HEK293 (cell line): ENCODE measurements around the gene SDHAF1.

ENCODE experiments used
- CTCF ChIA-PET: fragments of 350-600 bp; formaldehyde crosslinking; extraction: SDS; loops from one replicate; lab custom pipeline; 2021; ENCODE audit warnings: antibody characterized with exemption; lab: Yijun Ruan, JAX
- POLR2A ChIA-PET: fragments of 300-600 bp; formaldehyde crosslinking; extraction: SDS; loops from one replicate; lab custom pipeline; 2020; ENCODE audit warnings: antibody characterized with exemption, inconsistent platforms; lab: Yijun Ruan, JAX
- H3K27ac ChIP-seq: fragments of 200-500 bp; sonication (Bioruptor generic); 2 replicates; pipeline ENCODE4 v1.5.1; 2014; ENCODE audit warnings: low read depth, low read length, control low read depth, inconsistent platforms; ENCODE audit errors: extremely low read depth
- H3K36me3 ChIP-seq, 2 experiments: fragments of 200-500 bp in 1 of 2; sonication (Bioruptor generic) in 1 of 2; 1 replicate in 1 of 2; 2 replicates in 1 of 2; pipeline ENCODE4 v1.5.1; 2014 to 2017; ENCODE audit warnings: inconsistent platforms in 2 of 2, low read length in 2 of 2; ENCODE audit not compliant: control insufficient read depth in 2 of 2, insufficient read depth in 1 of 2
- H3K4me1 ChIP-seq: fragments of 200-500 bp; sonication (Bioruptor generic); 2 replicates; pipeline ENCODE4 v1.5.1; 2014; ENCODE audit warnings: mild to moderate bottlenecking, low read length, inconsistent platforms; ENCODE audit not compliant: control insufficient read depth, insufficient read depth
- H3K4me3 ChIP-seq: 2 replicates; pipeline ENCODE4 v1.5.1; 2011; ENCODE audit warnings: low read depth, mild to moderate bottlenecking, control low read depth, low read length, moderate library complexity
- H3K9me3 ChIP-seq: fragments of 200-500 bp; sonication (Bioruptor generic); 2 replicates; pipeline ENCODE4 v1.5.1; 2014; ENCODE audit warnings: low read depth, low read length, inconsistent platforms; ENCODE audit not compliant: control insufficient read depth, insufficient read depth
- BCL6B ChIP-seq: fragments of 450-650 bp; formaldehyde crosslinking; IDR thresholded peaks from 2 replicates; pipeline ENCODE4 v1.5.1; 2017; ENCODE audit warnings: missing biosample characterization, missing genetic modification characterization
- IKZF3 ChIP-seq: fragments of 450-650 bp; IDR thresholded peaks from 2 replicates; pipeline ENCODE4 v1.5.0; 2018; ENCODE audit warnings: missing biosample characterization, mild to moderate bottlenecking, missing genetic modification characterization, moderate library complexity
- REPIN1 ChIP-seq: fragments of 450-650 bp; formaldehyde crosslinking; IDR thresholded peaks from 2 replicates; pipeline ENCODE4 v1.5.1; 2017; ENCODE audit warnings: missing biosample characterization, missing genetic modification characterization, low read depth
- ZBTB20 ChIP-seq: fragments of 450-650 bp; formaldehyde crosslinking; IDR thresholded peaks from 2 replicates; pipeline ENCODE4 v1.5.1; 2016; ENCODE audit warnings: missing biosample characterization, missing genetic modification characterization
- ZBTB21 ChIP-seq: fragments of 450-650 bp; formaldehyde crosslinking; IDR thresholded peaks from 2 replicates; pipeline ENCODE4 v1.5.1; 2017; ENCODE audit warnings: missing biosample characterization, missing genetic modification characterization
- ZBTB7A ChIP-seq: fragments of 450-650 bp; formaldehyde crosslinking; IDR thresholded peaks from 2 replicates; pipeline ENCODE4 v1.5.1; 2016; ENCODE audit warnings: low read depth, missing biosample characterization, missing genetic modification characterization
- ZBTB8A ChIP-seq: fragments of 450-650 bp; formaldehyde crosslinking; IDR thresholded peaks from 2 replicates; pipeline ENCODE4 v1.5.1; 2016; ENCODE audit warnings: missing biosample characterization, missing genetic modification characterization
- ZFHX2 ChIP-seq: fragments of 450-650 bp; formaldehyde crosslinking; conservative IDR thresholded peaks from 2 replicates; pipeline ENCODE4 v1.5.1; 2016; ENCODE audit warnings: missing biosample characterization, missing genetic modification characterization
- ZFP3 ChIP-seq: fragments of 450-650 bp; formaldehyde crosslinking; IDR thresholded peaks from 2 replicates; pipeline ENCODE4 v1.5.1; 2016; ENCODE audit warnings: low read depth, missing biosample characterization, missing genetic modification characterization
- ZFP37 ChIP-seq: fragments of 450-650 bp; formaldehyde crosslinking; IDR thresholded peaks from 2 replicates; pipeline ENCODE4 v1.5.1; 2016; ENCODE audit warnings: missing biosample characterization, missing genetic modification characterization
- ZFP41 ChIP-seq: fragments of 450-650 bp; formaldehyde crosslinking; IDR thresholded peaks from 2 replicates; pipeline ENCODE4 v1.5.1; 2016; ENCODE audit warnings: missing biosample characterization, missing genetic modification characterization, borderline replicate concordance
- ZNF10 ChIP-seq: fragments of 450-650 bp; formaldehyde crosslinking; IDR thresholded peaks from 2 replicates; pipeline ENCODE4 v1.5.1; 2017; ENCODE audit warnings: missing biosample characterization, missing genetic modification characterization
- ZNF146 ChIP-seq: fragments of 450-650 bp; formaldehyde crosslinking; IDR thresholded peaks from 2 replicates; pipeline ENCODE4 v1.5.1; 2016; ENCODE audit warnings: missing biosample characterization, missing genetic modification characterization
- ZNF155 ChIP-seq: fragments of 450-650 bp; formaldehyde crosslinking; IDR thresholded peaks from 2 replicates; pipeline ENCODE4 v1.5.1; 2016; ENCODE audit warnings: missing biosample characterization, missing genetic modification characterization
- ZNF157 ChIP-seq: fragments of 450-650 bp; formaldehyde crosslinking; IDR thresholded peaks from 2 replicates; pipeline ENCODE4 v1.5.1; 2016; ENCODE audit warnings: missing biosample characterization, missing genetic modification characterization
- ZNF23 ChIP-seq: fragments of 450-650 bp; formaldehyde crosslinking; IDR thresholded peaks from 2 replicates; pipeline ENCODE4 v1.5.1; 2016; ENCODE audit warnings: missing biosample characterization, missing genetic modification characterization, borderline replicate concordance
- ZNF335 ChIP-seq: fragments of 450-650 bp; formaldehyde crosslinking; conservative IDR thresholded peaks from 2 replicates; pipeline ENCODE4 v1.5.1; 2016; ENCODE audit warnings: missing biosample characterization, missing genetic modification characterization
- ZNF433 ChIP-seq: fragments of 450-650 bp; formaldehyde crosslinking; IDR thresholded peaks from 2 replicates; pipeline ENCODE4 v1.5.1; 2016; ENCODE audit warnings: missing biosample characterization, missing genetic modification characterization, low read depth
- ZNF513 ChIP-seq: fragments of 450-650 bp; IDR thresholded peaks from 2 replicates; pipeline ENCODE4 v1.5.1; 2018; ENCODE audit warnings: missing biosample characterization, missing genetic modification characterization
- ZNF530 ChIP-seq: fragments of 450-650 bp; formaldehyde crosslinking; IDR thresholded peaks from 2 replicates; pipeline ENCODE4 v1.5.1; 2016; ENCODE audit warnings: low read depth, missing biosample characterization, missing genetic modification characterization
- ZNF610 ChIP-seq: fragments of 450-650 bp; formaldehyde crosslinking; IDR thresholded peaks from 2 replicates; pipeline ENCODE4 v1.5.1; 2016; ENCODE audit warnings: missing biosample characterization, missing genetic modification characterization, borderline replicate concordance
- ZNF660 ChIP-seq: fragments of 450-650 bp; IDR thresholded peaks from 2 replicates; pipeline ENCODE4 v1.5.1; 2018; ENCODE audit warnings: missing biosample characterization, mild to moderate bottlenecking, missing genetic modification characterization
- ZNF777 ChIP-seq: fragments of 450-650 bp; formaldehyde crosslinking; IDR thresholded peaks from 2 replicates; pipeline ENCODE4 v1.5.1; 2017; ENCODE audit warnings: missing biosample characterization, missing genetic modification characterization, borderline replicate concordance
- ZNF791 ChIP-seq: fragments of 450-650 bp; formaldehyde crosslinking; IDR thresholded peaks from 2 replicates; pipeline ENCODE4 v1.5.1; 2016; ENCODE audit warnings: missing biosample characterization, missing genetic modification characterization
- ZNF792 ChIP-seq: fragments of 450-650 bp; formaldehyde crosslinking; IDR thresholded peaks from 2 replicates; pipeline ENCODE4 v1.5.1; 2016; ENCODE audit warnings: missing biosample characterization, missing genetic modification characterization
- TF ChIP-seq, protein P1 (sequence below): fragments of 450-650 bp; formaldehyde crosslinking; IDR thresholded peaks from 2 replicates; pipeline ENCODE4 v1.5.1; 2017; ENCODE audit warnings: missing biosample characterization, missing genetic modification characterization
- TF ChIP-seq, protein P2 (sequence below): fragments of 450-650 bp; formaldehyde crosslinking; IDR thresholded peaks from 2 replicates; pipeline ENCODE4 v1.5.1; 2016; ENCODE audit warnings: missing biosample characterization, missing genetic modification characterization

The SDHAF1 gene

DNA sequence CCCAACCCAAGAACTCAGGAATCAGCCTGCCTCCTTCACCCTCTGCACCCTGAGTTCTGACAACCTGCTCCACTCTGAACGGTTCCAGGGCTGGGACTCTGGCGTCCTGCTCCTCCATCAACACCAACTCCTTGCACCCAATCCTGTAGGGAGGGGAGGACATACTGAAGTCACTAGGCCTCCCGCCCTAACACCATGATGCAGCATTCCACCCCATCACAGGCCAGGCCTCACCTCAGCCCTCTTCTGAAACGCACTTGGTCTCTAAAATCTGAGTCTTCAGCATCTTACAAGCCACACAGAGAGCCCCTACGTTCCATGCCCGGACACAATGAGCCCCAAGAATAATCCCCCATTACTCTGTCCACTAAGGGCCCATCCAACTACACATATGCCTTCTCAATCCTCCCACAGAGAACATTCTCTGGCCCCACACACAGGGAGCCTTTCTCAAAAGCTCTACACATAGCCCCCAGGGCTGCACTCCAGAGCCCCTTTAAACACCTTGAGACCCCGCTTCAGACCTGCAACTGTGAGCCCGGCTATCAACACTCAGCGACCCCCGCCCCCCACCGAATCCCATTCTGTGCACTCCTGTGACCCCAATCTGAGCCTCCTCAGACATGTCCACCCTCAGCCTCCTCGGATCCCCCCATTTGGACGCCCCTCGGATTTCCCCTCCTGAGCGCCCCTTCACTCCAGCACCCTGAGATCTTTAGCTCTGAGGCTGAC, 18.5 kb downstream of the SDHAF1 start (continued):
- TF ChIP-seq, protein P1, sequence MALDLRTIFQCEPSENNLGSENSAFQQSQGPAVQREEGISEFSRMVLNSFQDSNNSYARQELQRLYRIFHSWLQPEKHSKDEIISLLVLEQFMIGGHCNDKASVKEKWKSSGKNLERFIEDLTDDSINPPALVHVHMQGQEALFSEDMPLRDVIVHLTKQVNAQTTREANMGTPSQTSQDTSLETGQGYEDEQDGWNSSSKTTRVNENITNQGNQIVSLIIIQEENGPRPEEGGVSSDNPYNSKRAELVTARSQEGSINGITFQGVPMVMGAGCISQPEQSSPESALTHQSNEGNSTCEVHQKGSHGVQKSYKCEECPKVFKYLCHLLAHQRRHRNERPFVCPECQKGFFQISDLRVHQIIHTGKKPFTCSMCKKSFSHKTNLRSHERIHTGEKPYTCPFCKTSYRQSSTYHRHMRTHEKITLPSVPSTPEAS (tag by site-specific recombination) = no peak
- no peak for TF ChIP-seq ZBTB7A (tag by site-specific recombination)
- peak; percentile 70; the same call in 1 of the 2 replicates for TF ChIP-seq ZNF610
- TF ChIP-seq ZNF777 (tag by site-specific recombination) = 0 out of 2 replicates have a peak, but pooled peaks have one; percentile 24
- TF ChIP-seq ZFP41 (tag by site-specific recombination) = no peak
- TF ChIP-seq, protein P2, sequence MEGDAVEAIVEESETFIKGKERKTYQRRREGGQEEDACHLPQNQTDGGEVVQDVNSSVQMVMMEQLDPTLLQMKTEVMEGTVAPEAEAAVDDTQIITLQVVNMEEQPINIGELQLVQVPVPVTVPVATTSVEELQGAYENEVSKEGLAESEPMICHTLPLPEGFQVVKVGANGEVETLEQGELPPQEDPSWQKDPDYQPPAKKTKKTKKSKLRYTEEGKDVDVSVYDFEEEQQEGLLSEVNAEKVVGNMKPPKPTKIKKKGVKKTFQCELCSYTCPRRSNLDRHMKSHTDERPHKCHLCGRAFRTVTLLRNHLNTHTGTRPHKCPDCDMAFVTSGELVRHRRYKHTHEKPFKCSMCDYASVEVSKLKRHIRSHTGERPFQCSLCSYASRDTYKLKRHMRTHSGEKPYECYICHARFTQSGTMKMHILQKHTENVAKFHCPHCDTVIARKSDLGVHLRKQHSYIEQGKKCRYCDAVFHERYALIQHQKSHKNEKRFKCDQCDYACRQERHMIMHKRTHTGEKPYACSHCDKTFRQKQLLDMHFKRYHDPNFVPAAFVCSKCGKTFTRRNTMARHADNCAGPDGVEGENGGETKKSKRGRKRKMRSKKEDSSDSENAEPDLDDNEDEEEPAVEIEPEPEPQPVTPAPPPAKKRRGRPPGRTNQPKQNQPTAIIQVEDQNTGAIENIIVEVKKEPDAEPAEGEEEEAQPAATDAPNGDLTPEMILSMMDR (tag by site-specific recombination) = peak; percentile 27
- TF ChIP-seq ZNF10 (tag by site-specific recombination) = no peak
- no peak for TF ChIP-seq ZNF792 (tag by site-specific recombination)
- peak; percentile 13; the same call in 1 of the 2 replicates for TF ChIP-seq ZBTB20 (tag by site-specific recombination)
- TF ChIP-seq ZNF433 (tag by site-specific recombination) = peak; percentile 2; the same call in 1 of the 2 replicates
- TF ChIP-seq ZNF660 (tag by site-specific recombination) = peak; percentile 28; the same call in 1 of the 2 replicates
- 0 out of 2 replicates have a peak, but pooled peaks have one; percentile 13 for TF ChIP-seq ZNF791
- peak; percentile 29; the same call in 1 of the 2 replicates for TF ChIP-seq ZBTB8A (tag by site-specific recombination)
- TF ChIP-seq ZNF157 (tag by site-specific recombination) = no peak
- TF ChIP-seq ZFP3 (tag by site-specific recombination) = 0 out of 2 replicates have a peak, but pooled peaks have one; percentile 5
- peak; percentile 22; the same call in 1 of the 2 replicates for TF ChIP-seq ZNF146 (tag by site-specific recombination)
- no peak for TF ChIP-seq ZNF530 (tag by site-specific recombination)
- no peak for TF ChIP-seq ZNF23 (tag by site-specific recombination)
- TF ChIP-seq BCL6B (tag by site-specific recombination) = no peak
- TF ChIP-seq ZNF155 = peak; percentile 70; the same call in 1 of the 2 replicates

DNA sequence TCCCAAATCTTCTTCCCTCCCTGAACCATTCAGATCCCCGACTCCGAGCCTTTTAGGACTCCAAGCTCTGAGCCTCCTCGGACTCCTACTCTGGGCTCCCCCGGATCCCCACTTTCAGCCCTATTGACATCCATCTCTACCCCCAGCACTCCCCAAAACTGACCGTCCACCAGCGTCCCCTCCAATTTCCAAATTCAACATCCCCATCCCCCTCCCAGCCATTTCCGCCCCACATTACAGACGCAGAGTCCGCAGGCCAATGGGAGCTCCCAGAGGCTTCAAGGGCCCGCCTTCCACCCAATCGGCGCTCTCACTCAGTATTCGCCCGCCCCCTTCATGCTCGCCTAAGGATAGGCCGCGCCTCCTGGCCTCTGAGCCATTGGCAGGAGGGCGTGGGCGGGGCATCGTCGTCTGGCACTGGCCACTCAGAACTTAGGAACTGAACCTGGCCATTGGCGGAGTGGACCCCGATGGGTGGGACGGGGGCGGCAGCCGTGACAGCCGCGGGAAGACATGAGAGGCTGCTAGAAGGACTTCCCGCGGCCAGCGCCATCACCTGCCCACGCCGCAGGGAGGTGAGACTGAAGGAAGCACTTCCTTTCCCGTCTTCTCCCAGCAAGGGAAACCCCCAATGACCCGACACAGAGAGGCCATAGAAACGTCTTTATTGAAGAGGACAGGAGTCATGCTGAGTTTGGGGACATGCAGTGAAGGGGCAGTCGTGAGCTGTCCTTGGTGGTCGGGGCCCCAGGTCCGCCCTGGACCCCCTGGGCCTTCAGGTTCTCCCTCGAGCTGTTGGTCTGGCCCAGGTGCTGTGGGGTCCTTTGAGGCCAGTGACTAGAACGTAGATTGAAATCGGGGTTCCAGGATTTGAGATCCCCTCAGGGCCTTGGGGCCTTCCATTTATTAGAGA, 19.3 kb downstream of the SDHAF1 start, which contains the start of gene ALKBH6:
Gene ALKBH6 (minus strand): TSS at position 202 of the 913 bp plus-strand sequence. CDS start 816 bp downstream, outside the sequence.
- ChIA-PET POLR2A (interaction anchor here (0.6 to 1.5 kb wide), 43 partner anchors 9 to 1027 kb away, joined by 3 to 37 read pairs (median 5); partner anchors contain the start of genes APLP1, COX6B1, HSPB6 and LIN37), CTCF (interaction anchor here (0.6 to 1.9 kb wide), 16 partner anchors 8 to 504 kb away, joined by 3 to 11 read pairs (median 4); partner anchors contain the start of genes POLR2I, TBCB and THAP8)
- TF ChIP-seq REPIN1 (tag by site-specific recombination) (no peak; the same call in 1 of the 2 replicates), ZNF335 (tag by site-specific recombination) (peak; percentile 99), ZNF513 (tag by site-specific recombination) (no peak), ZFHX2 (tag by site-specific recombination) (peak; percentile 98), ZBTB21 (tag by site-specific recombination) (peak; percentile 35; the same call in 1 of the 2 replicates), IKZF3 (tag by site-specific recombination) (peak; percentile 57; the same call in 1 of the 2 replicates), ZFP37 (tag by site-specific recombination) (peak; percentile 84; the same call in 1 of the 2 replicates), ZNF792 (tag by site-specific recombination) (no peak)
- TF ChIP-seq, protein P1 (tag by site-specific recombination) = peak; percentile 8; the same call in 1 of the 2 replicates

More for the DNA sequence above, 19.3 kb downstream of the SDHAF1 start, which contains the start of gene ALKBH6:
- Histone ChIP-seq H3K36me3 (peaks cover 25 to 42% of the 10 kb centered on the region in 2 experiments; a peak in 2 of 3 replicates), H3K27ac (peak within 1 kb of the TSS; percentile 75), H3K4me1 (peaks cover 22% of the 10 kb centered on the region), H3K9me3 (no peaks in the 10 kb centered on the region), H3K4me3 (peak within 1 kb of the TSS; percentile 61)
